IgD-negative memory B cell (primary cell): ENCODE results near the gene BMP2K. TPM values are rescaled to one million over a fixed set of nuclear protein-coding genes. Genes with fewer than 3 reads are reported as not detected.
"Not testable (repeated sequence)": the region's sequence is repeated elsewhere in the genome, so short reads cannot be mapped to it uniquely, and the experiment has no call there.

ENCODE experiments used
- H3K27ac Mint-ChIP-seq, 3 donors: one replicate each; pipeline ENCODE4 v1.8.0; 2020 to 2022; ENCODE audit warnings: mild to moderate bottlenecking in 3 of 3, mixed read lengths in 3 of 3, moderate library complexity in 1 of 3
- H3K27me3 Mint-ChIP-seq: one replicate; pipeline ENCODE4 v1.8.0; 2021; ENCODE audit warnings: mixed read lengths
- H3K36me3 Mint-ChIP-seq: one replicate; pipeline ENCODE4 v1.8.0; 2020; ENCODE audit warnings: mild to moderate bottlenecking, mixed read lengths
- H3K4me1 Mint-ChIP-seq, 3 donors: one replicate each; pipeline ENCODE4 v1.8.0; 2020 to 2022; ENCODE audit warnings: mixed read lengths in 3 of 3, mild to moderate bottlenecking in 1 of 3
- H3K4me3 Mint-ChIP-seq, 4 donors: one replicate each; pipeline ENCODE4 v1.8.0; 2020 to 2022; ENCODE audit warnings: mild to moderate bottlenecking in 4 of 4, mixed read lengths in 4 of 4, moderate library complexity in 3 of 4
- H3K9me3 Mint-ChIP-seq, 3 donors: one replicate each; pipeline ENCODE4 v1.8.0; 2020 to 2021; ENCODE audit warnings: mixed read lengths in 3 of 3, mild to moderate bottlenecking in 1 of 3
- polyA plus RNA-seq: library from polyadenylated mRNA; unstranded; fragments of 300-500 nt; fragmentation: Illumina TruSeq; gene quantifications from one replicate; pipeline ENCODE4 v1.2.3, GENCODE V29; 2021

Gene BMP2K
- polyA plus RNA-seq, 1 donor from 2014 or later: 24.1 TPM

DNA sequence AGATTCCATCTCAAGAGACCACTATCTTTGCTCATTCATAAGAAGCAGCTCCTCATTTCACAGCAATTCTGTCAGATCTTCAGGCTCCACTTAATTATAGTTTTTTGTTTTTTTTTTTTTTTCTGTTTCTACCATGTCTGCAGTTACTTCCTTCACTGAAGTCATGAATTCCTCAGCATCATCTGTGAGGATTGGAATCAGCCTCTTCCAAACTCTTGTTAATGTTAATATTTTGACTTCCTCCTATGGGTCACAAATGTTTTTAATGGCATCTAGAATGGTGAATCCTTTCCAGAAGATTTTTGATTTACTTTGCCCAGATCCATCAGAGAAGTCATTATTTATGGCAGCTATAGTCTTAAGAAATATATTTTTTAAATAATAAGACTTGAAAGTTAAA, 53.1 kb downstream of the BMP2K start:
- H3K36me3 Mint-ChIP-seq: peaks cover 2% of the 10 kb centered on the region
- H3K4me3 Mint-ChIP-seq: peak overlapping the region in 1 of 4 donors; percentile 29
- no peak overlapping the region for H3K27ac Mint-ChIP-seq
- H3K4me1 Mint-ChIP-seq: peaks cover 5 to 21% (median 21%) of the 10 kb centered on the region in 3 donors
- no peaks in the 10 kb centered on the region for H3K27me3 Mint-ChIP-seq
- H3K9me3 Mint-ChIP-seq: no peaks in the 10 kb centered on the region

DNA sequence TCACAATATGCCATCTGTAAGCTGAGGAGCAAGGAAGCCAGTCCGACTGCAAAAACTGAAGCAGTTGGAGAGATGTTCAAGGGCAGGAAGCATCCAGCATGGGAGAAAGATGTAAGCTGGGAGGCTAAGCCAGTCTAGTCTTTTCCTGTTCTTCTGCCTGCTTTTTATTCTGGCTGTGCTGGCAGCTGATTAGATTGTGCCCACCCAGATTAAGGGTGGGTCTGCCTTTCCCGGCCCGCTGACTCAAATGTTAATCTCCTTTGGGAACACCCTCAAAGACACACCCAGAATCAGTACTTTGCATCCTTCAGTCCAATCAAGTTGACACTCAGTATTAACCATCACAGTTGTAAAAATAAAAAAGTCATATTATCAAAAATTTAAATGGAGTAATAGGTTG, 63.5 kb downstream of the BMP2K start:
- not testable (repeated sequence) for H3K27ac Mint-ChIP-seq, H3K4me3 Mint-ChIP-seq, H3K9me3 Mint-ChIP-seq, H3K27me3 Mint-ChIP-seq
- peaks cover 11 to 27% (median 21%) of the 10 kb centered on the region in 3 donors for H3K4me1 Mint-ChIP-seq
- H3K36me3 Mint-ChIP-seq: peaks cover 15% of the 10 kb centered on the region

DNA sequence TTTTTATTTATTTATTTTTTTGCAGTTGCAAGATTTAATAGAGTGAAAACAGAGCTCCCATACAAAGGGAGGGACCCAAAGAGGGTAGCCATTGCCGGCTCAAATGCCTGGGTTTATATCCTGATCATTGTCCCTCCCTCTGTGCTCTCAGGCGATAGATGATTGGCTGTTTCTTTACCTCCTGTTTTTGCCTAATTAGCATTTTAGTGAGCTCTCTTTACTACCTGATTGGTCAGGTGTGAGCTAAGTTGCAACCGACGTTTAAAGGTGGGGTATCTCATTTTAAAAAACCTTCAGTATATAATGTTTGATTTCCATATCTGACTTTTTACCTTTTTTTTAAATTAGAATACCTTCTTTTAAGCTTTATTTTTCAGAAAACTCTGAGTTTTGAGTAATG, 64.1 kb downstream of the BMP2K start:
- not testable (repeated sequence) for H3K27me3 Mint-ChIP-seq, H3K4me3 Mint-ChIP-seq, H3K27ac Mint-ChIP-seq, H3K9me3 Mint-ChIP-seq
- peaks cover 15% of the 10 kb centered on the region for H3K36me3 Mint-ChIP-seq
- H3K4me1 Mint-ChIP-seq: peaks cover 16 to 32% (median 25%) of the 10 kb centered on the region in 3 donors

DNA sequence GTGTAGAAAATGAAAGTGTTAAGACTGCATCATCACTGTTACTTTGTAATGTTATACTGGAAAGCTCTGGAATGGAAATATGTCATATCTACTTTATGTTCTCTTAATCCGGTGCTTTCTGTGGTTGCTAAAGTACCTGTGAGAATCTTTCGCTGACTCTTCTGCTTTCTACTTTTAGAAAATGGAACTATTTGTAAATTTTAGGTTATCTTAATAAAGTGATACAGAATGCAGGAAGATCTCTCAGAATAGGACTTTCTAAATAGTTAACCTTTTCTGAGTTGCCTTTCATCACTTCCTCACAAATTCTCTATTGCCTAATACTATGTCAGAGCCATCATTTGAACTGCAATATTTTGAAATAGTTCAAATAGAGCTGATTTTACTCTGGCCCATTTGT, 69.3 kb downstream of the BMP2K start:
- Mint-ChIP-seq H3K27ac (peak overlapping the region in 1 of 3 donors; percentile 19), H3K27me3 (no peaks in the 10 kb centered on the region), H3K36me3 (peaks cover 3% of the 10 kb centered on the region), H3K9me3 (no peaks in the 10 kb centered on the region), H3K4me1 (peaks cover 15 to 29% (median 28%) of the 10 kb centered on the region in 3 donors), H3K4me3 (peak overlapping the region in 1 of 4 donors; percentile 22)

DNA sequence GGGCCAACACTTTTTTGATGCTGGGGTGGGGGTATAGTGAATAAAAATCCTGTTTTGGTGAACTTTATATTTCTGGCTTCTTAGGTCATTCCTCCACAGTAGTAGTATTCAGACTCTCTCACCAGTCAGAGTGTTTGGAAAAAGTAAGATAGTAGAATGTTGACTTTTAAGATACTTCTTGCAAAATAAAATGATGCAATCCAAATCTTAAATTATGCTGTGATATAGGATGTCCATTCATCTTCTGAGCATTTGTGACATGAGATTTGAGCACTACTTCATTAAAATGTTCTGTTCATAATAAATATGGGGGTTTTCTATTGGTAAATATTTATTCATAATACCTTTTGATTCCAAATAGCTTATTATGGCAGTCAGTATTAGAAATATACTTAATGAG, 70.1 kb downstream of the BMP2K start:
- no peak overlapping the region for H3K27ac Mint-ChIP-seq
- no peaks in the 10 kb centered on the region for H3K9me3 Mint-ChIP-seq
- H3K4me3 Mint-ChIP-seq: no peak overlapping the region
- H3K36me3 Mint-ChIP-seq: peaks cover 3% of the 10 kb centered on the region
- H3K4me1 Mint-ChIP-seq: peaks cover 15 to 29% (median 28%) of the 10 kb centered on the region in 3 donors
- H3K27me3 Mint-ChIP-seq: no peaks in the 10 kb centered on the region

DNA sequence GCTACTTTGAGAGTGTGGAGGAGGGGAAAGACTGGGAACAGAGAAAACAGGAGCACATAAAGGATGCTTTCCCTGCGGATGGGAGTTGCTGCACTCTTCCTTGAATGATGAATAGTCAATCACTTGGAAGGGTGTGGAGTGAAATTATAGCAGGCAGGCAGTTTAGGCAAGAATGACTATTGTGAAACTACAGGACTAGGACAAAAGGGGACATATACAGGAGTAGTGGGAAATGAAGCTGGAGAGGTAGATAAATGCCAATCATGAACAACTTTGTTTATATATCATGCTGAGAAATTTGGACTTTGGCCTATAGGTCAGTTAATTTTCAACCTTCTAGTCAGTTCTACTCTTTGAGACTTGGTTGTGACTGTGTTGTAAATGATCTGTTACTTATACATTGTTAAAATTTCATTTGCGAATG, 86.2 kb downstream of the BMP2K start:
- no peaks in the 10 kb centered on the region for H3K9me3 Mint-ChIP-seq
- H3K27ac Mint-ChIP-seq: peak overlapping the region in 1 of 3 donors; percentile 35
- no peaks in the 10 kb centered on the region for H3K27me3 Mint-ChIP-seq
- no peak overlapping the region for H3K4me3 Mint-ChIP-seq
- H3K4me1 Mint-ChIP-seq: peaks cover 10 to 19% (median 15%) of the 10 kb centered on the region in 3 donors
- H3K36me3 Mint-ChIP-seq: no peaks in the 10 kb centered on the region

DNA sequence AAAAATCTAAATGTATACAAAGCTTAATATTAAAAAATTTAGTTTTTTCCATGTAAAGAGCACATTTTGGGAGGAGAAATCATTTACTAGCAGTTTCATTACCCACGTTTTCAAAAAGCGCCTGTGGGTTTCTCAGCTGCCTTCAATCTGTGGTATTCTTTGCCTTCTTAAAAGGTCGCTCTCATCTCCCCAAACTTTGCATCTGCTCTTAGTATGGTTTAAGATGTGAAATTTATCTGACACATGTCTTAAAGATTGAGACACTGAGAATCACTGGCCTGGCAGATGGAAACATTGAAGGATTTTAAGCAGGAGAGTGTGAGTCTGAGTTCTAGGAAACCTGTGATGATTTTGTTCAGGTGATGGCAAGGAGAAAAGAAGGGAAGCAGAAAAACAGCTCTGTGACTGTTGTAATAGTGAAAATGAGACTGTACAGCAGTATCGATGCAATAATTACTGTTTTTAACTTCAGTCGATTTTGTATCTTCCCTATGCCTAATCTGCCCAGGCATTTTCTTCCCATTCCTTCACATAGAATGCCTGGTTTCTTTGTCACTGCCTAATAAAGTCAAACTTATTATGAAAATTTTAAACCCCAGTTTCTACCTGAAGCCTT, 87.2 kb downstream of the BMP2K start:
- H3K36me3 Mint-ChIP-seq: peaks cover 4% of the 10 kb centered on the region

DNA sequence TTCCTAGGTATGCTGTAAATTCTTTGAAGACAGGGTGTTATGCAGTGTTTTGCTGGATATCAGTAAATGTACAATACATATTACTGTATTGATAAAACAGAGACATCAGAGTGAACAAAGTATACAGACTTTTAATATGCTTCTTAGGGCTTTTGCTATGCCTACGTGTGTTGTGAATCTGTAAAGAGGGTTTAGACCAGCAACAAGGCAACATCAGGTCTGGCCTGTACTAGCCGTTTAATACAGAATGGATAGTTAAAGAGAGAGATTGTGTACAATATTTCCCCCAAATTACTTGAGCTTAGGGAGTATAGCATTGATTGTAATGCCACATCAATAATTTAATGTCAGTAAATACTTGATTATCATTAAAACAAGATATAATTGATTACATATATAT, 87.8 kb downstream of the BMP2K start:
- H3K4me1 Mint-ChIP-seq: peaks cover 10 to 19% (median 15%) of the 10 kb centered on the region in 3 donors
- H3K9me3 Mint-ChIP-seq: no peaks in the 10 kb centered on the region
- no peaks in the 10 kb centered on the region for H3K27me3 Mint-ChIP-seq
- peak overlapping the region in 2 of 3 donors; percentile 5 to 77 for H3K27ac Mint-ChIP-seq
- peaks cover 4% of the 10 kb centered on the region for H3K36me3 Mint-ChIP-seq
- no peak overlapping the region for H3K4me3 Mint-ChIP-seq

More for the DNA sequence above, 87.2 kb downstream of the BMP2K start:
- H3K4me3 Mint-ChIP-seq: peak overlapping the region in 1 of 4 donors; percentile 63
- H3K9me3 Mint-ChIP-seq: no peaks in the 10 kb centered on the region
- H3K4me1 Mint-ChIP-seq: peaks cover 10 to 19% (median 15%) of the 10 kb centered on the region in 3 donors
- no peaks in the 10 kb centered on the region for H3K27me3 Mint-ChIP-seq
- H3K27ac Mint-ChIP-seq: peak overlapping the region in 1 of 3 donors; percentile 77

DNA sequence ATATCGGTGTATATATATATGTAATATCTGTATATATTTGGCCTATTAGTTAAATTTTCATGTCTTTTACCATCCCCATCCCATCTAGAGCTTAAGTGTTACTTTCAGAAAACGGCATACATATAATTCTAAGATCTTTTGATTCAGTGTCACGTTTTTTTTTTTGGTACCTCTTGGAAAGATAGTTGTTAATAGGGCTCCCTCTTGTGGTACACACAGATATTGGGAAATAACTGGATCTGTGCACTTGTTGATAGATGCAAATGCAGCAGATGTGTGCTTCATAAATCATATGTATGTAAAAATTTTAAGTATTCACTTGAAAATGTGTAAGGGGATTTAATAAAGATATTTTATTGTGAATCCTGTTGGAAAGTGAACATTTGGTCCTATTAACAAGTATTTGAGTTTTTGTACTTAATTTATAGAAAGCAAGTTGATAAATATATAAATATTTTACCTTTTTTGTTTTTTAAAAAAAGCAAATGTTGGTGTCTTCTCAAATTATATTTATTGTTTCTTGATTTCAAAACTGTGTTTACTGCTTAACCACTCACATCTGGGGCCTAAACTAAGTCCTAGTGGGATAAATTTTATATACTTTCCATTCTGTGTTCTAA, 88.4 kb downstream of the BMP2K start:
- Mint-ChIP-seq H3K27ac (peak overlapping the region in 2 of 3 donors; percentile 5 to 89), H3K4me1 (peaks cover 10 to 19% (median 15%) of the 10 kb centered on the region in 3 donors), H3K27me3 (no peaks in the 10 kb centered on the region), H3K4me3 (peak overlapping the region in 1 of 4 donors; percentile 64), H3K36me3 (peaks cover 4% of the 10 kb centered on the region), H3K9me3 (no peaks in the 10 kb centered on the region)

DNA sequence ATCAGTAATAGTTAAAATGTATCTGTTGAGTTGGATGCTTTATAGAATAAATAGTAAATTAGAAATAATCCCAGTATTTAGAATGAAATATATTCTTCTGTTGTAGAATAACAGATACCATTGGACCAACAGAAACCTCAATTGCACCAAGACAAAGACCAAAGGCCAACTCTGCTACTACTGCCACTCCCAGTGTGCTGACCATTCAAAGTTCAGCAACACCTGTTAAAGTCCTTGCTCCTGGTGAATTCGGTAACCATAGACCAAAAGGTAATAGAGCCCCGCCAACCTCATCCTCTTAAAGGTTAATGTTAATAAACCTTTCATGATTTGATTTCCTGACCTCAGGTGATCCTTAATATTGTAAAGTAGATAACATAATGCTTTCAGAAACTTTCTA, 89.3 kb downstream of the BMP2K start:
- Mint-ChIP-seq H3K9me3 (no peaks in the 10 kb centered on the region), H3K4me1 (peaks cover 10 to 19% (median 15%) of the 10 kb centered on the region in 3 donors), H3K27ac (no peak overlapping the region), H3K27me3 (no peaks in the 10 kb centered on the region), H3K4me3 (no peak overlapping the region), H3K36me3 (peaks cover 4% of the 10 kb centered on the region)

DNA sequence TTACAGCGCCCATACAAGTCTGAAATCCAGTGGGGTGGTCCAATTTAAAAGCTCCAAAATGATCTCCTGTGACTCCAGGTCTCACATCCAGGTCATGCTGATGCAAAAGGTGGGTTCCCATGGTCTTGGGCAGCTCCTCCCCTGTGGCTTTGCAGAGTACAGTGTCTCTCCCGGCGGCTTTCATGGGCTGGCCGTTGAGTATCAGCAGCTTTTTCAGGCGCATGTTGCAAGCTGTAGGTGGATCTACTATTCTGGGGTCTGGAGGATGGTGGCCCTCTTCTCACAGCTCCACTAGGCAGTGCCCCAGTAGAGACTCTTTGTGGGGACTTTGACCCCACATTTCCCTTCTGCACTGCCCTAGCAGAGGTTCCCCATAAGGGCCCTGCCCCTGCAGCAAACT, 92.6 kb downstream of the BMP2K start:
- H3K27me3 Mint-ChIP-seq, H3K9me3 Mint-ChIP-seq, H3K36me3 Mint-ChIP-seq, H3K4me1 Mint-ChIP-seq, H3K27ac Mint-ChIP-seq, H3K4me3 Mint-ChIP-seq: not testable (repeated sequence)

DNA sequence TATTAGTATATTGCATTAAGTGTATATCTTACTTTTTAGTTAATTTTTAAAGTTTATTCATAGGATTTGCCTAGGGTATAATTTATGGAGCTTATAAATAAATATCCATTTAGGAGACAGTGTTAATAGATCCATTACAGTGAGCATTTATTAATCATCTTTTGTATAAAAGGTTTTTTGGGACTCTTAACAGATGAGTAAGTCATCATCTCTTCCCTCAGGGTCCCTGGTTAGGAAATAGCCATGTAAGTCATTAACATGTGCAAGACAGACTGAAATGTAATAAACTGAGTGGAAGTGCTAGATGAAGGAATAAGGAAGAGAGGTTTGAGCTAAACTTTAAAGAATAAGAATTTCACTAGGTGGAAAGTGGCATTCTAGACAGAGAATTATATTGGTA, 93.9 kb downstream of the BMP2K start:
- Mint-ChIP-seq H3K4me1 (no peaks in the 10 kb centered on the region), H3K9me3 (no peaks in the 10 kb centered on the region), H3K4me3 (no peak overlapping the region), H3K36me3 (peaks cover 4% of the 10 kb centered on the region), H3K27me3 (no peaks in the 10 kb centered on the region), H3K27ac (no peak overlapping the region)

DNA sequence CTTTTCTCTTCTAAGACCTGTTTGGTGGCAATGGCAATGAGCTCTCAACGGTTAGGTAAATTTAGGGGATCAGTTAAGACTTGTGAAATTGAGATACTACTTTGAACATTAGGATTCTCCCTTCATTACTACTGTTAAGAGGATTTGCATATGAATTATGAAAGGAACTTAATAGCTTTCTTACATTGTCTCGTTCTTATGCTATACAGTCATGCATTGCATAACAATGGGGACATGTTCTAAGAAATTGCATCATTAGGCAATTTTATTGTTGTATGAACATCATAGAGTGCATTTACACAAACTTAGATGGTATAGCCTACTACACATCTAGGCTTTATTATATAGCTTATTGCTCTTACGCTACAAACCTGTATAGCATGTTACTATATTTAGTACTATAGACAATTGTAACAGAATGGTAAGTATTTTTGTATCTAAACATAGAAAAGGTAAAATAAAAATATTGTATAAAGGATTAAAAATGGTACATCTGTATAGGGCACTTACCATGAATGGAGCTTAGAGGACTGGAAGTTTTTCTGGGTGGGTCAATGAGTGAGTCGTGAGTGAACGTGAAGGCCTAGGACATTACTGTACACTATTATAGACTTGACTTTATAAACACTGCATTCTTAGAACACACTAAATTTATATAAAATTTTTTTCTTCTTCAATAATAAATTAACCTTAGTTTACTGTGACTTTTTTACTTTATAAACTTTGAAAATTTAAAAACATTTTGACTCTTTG, 100.6 kb downstream of the BMP2K start:
- Mint-ChIP-seq H3K27ac (no peak overlapping the region), H3K27me3 (no peaks in the 10 kb centered on the region), H3K36me3 (peaks cover 2% of the 10 kb centered on the region), H3K4me3 (no peak overlapping the region), H3K4me1 (peaks cover 8 to 11% (median 10%) of the 10 kb centered on the region in 3 donors), H3K9me3 (no peaks in the 10 kb centered on the region)

DNA sequence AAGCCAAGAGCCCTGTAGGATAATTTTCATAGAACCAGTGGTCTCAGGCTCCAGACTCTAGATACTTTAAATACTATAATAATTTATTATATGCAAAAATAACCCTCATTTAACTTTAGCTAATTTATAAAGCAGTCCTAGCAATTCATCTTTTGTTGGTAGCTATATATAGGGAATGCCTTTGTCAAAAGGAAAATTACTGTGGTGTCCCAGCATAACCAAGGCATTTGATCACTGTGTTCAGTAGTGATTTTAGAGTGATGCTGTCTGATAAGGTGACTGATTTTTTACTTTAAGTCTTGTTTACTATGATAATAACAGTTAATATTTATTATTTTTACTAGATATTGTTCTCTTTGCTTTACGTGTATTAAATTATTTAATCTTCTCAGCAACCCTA, 101.9 kb downstream of the BMP2K start:
- peaks cover 10 to 11% (median 10%) of the 10 kb centered on the region in 3 donors for H3K4me1 Mint-ChIP-seq
- H3K27me3 Mint-ChIP-seq: no peaks in the 10 kb centered on the region
- H3K4me3 Mint-ChIP-seq: no peak overlapping the region
- no peak overlapping the region for H3K27ac Mint-ChIP-seq
- peaks cover 2% of the 10 kb centered on the region for H3K36me3 Mint-ChIP-seq
- no peaks in the 10 kb centered on the region for H3K9me3 Mint-ChIP-seq

DNA sequence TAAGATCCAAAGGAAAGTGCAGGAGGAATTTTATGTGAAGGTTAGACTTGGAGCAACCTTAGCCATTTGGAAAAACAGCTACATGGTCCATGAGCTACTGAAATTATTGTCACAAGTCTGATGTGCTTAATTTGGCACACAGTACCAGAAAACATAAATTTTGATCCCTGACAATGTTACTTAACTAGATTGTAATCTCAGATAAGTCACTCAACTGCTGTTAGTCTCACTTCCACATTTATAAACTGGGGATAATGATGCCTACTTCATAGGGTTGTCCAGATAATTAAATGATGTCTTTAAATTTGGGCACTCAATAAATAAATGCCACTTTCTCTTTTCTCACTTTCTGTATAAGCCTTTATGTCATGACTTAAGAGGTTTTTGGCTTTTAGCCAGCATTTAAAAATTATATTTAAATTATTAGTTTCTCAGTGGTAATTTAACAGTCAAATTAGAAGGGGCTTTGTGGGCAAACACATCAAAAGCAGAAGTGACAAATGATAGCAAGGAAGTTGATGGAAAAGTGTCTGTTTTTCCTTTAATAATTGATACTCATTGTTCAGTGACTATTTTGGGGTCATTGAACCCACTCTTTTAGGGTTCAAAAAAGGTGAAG, 104.8 kb downstream of the BMP2K start:
- Mint-ChIP-seq H3K27me3 (no peaks in the 10 kb centered on the region), H3K9me3 (no peaks in the 10 kb centered on the region), H3K4me1 (peaks cover 10 to 16% (median 11%) of the 10 kb centered on the region in 3 donors), H3K27ac (peak overlapping the region in 1 of 3 donors; percentile 73), H3K36me3 (peaks cover 4% of the 10 kb centered on the region), H3K4me3 (peak overlapping the region in 1 of 4 donors; percentile 52)
